MCF 10A (cell line): ENCODE measurements around the gene PTOV1. TPM values are rescaled to one million over a fixed set of nuclear protein-coding genes. Genes with fewer than 3 reads are reported as not detected.
A peak's percentile ranks its signal among the peaks of the same experiment; 100 is the strongest.

Experiments
- BruUV-seq: library from RNA; stranded (reverse); fragments of 400-500 nt; replicated peaks from 2 replicates; lab custom pipeline; 2021; lab: Mats Ljungman, UMichigan
- CTCF ChIA-PET: fragments of 300-600 bp; sonication (Branson Sonifier 250); formaldehyde crosslinking; extraction: SDS; loops from one replicate; lab custom pipeline; 2021; ENCODE audit warnings: antibody characterized with exemption, inconsistent platforms; lab: Yijun Ruan, JAX
- POLR2A ChIA-PET: fragments of 300-600, 350-650 bp; sonication (Branson Sonifier 250); formaldehyde crosslinking; extraction: SDS; loops from one replicate; lab custom pipeline; 2020; ENCODE audit warnings: antibody characterized with exemption, inconsistent platforms; lab: Yijun Ruan, JAX
- DNase-seq: peaks from one replicate; pipeline ENCODE4 v3.0.0-alpha.2; 2018; ENCODE audit not compliant: unreplicated experiment
- H3K27ac Mint-ChIP-seq: one replicate; pipeline ENCODE4 v1.8.0; 2022; ENCODE audit warnings: mild to moderate bottlenecking, low read depth, mixed read lengths; ENCODE audit not compliant: unreplicated experiment
- H3K27me3 Mint-ChIP-seq: one replicate; pipeline ENCODE4 v1.8.0; 2022; ENCODE audit warnings: mixed read lengths; ENCODE audit not compliant: insufficient read depth, unreplicated experiment
- H3K36me3 Mint-ChIP-seq: one replicate; pipeline ENCODE4 v1.8.0; 2022; ENCODE audit warnings: mild to moderate bottlenecking, moderate library complexity, mixed read lengths; ENCODE audit not compliant: insufficient read depth, unreplicated experiment
- H3K4me1 Mint-ChIP-seq: one replicate; pipeline ENCODE4 v1.8.0; 2022; ENCODE audit warnings: mixed read lengths; ENCODE audit not compliant: insufficient read depth, unreplicated experiment
- H3K4me3 Mint-ChIP-seq: one replicate; pipeline ENCODE4 v1.8.0; 2022; ENCODE audit warnings: mild to moderate bottlenecking, moderate library complexity, mixed read lengths; ENCODE audit not compliant: unreplicated experiment
- H3K9me3 Mint-ChIP-seq: one replicate; pipeline ENCODE4 v1.8.0; 2022; ENCODE audit warnings: mixed read lengths; ENCODE audit not compliant: unreplicated experiment
- intact Hi-C: fragments of 100-400 bp; cut with micrococcal nuclease; formaldehyde crosslinking; loops from 2 replicates; pipeline ENCODE4 v1.14.1; 2022
- total RNA-seq: library from RNA; stranded (reverse); gene quantifications from 2 replicates; pipeline ENCODE4 v1.2.3, GENCODE V29; 2022
- TF ChIP-seq, protein P1 (sequence below): fragments of 200-600 bp; IDR thresholded peaks from one replicate; pipeline ENCODE4 v1.8.0; 2022; ENCODE audit warnings: antibody characterized with exemption, mild to moderate bottlenecking; ENCODE audit not compliant: unreplicated experiment

Gene PTOV1
- total RNA-seq, 1 experiment from 2014 or later = 78.8 TPM

DNA sequence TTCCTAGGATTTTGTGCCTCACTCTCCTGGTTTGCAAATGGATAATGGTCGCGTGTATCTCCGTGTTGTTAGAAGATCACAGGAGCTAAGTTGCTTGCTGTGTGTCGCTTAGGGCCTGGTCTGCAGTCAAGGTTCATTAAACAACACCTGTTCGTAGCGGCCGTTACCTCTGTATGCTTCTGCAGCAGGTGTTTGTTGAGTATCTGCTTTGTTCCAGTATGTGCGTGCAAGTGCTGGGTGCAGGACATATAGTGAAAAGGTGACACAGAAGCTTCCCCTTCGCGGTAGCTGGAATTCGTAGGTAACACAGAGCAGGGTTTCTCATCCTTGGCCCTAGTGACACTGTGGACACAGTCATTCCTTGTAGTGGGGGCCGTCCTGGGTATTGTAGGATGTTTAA lies 27.5 kb upstream of the PTOV1 start:
- ChIA-PET POLR2A (interaction anchor here (0.6 to 1.0 kb wide), 2 partner anchors 10 to 27 kb away, joined by 3 read pairs; partner anchors contain the start of gene FUZ), CTCF (interaction anchor here (0.6 to 1.1 kb wide), 2 partner anchors 11 to 21 kb away, joined by 3 to 4 read pairs; no protein-coding TSS in a partner anchor)
- intact Hi-C loops = no loop called here
- no peaks in the 10 kb centered on the region for H3K9me3 Mint-ChIP-seq
- TF ChIP-seq, protein P1, sequence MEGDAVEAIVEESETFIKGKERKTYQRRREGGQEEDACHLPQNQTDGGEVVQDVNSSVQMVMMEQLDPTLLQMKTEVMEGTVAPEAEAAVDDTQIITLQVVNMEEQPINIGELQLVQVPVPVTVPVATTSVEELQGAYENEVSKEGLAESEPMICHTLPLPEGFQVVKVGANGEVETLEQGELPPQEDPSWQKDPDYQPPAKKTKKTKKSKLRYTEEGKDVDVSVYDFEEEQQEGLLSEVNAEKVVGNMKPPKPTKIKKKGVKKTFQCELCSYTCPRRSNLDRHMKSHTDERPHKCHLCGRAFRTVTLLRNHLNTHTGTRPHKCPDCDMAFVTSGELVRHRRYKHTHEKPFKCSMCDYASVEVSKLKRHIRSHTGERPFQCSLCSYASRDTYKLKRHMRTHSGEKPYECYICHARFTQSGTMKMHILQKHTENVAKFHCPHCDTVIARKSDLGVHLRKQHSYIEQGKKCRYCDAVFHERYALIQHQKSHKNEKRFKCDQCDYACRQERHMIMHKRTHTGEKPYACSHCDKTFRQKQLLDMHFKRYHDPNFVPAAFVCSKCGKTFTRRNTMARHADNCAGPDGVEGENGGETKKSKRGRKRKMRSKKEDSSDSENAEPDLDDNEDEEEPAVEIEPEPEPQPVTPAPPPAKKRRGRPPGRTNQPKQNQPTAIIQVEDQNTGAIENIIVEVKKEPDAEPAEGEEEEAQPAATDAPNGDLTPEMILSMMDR = no peak
- peaks cover 40% of the 10 kb centered on the region for H3K36me3 Mint-ChIP-seq
- H3K4me3 Mint-ChIP-seq = no peak overlapping the region
- H3K4me1 Mint-ChIP-seq = peaks cover 7% of the 10 kb centered on the region
- H3K27ac Mint-ChIP-seq = no peak overlapping the region
- DNase-seq = no peak
- no peaks in the 10 kb centered on the region for H3K27me3 Mint-ChIP-seq
- no TSS peak for BruUV-seq

- Mint-ChIP-seq H3K4me1 (no peaks in the 10 kb centered on the region), H3K27ac (no peak overlapping the region), H3K4me3 (no peak overlapping the region), H3K27me3 (no peaks in the 10 kb centered on the region), H3K9me3 (no peaks in the 10 kb centered on the region), H3K36me3 (peaks cover 32% of the 10 kb centered on the region)
- ChIA-PET CTCF (interaction anchor here (0.6 to 1.1 kb wide), 2 partner anchors 8 to 27 kb away, joined by 3 to 4 read pairs; no protein-coding TSS in a partner anchor), POLR2A (interaction anchor here (1.0 kb wide), 2 partner anchors 11 to 13 kb away, joined by 3 to 5 read pairs; partner anchors contain the start of gene FUZ)
- no peak for DNase-seq
- TF ChIP-seq, protein P1 = no peak
- intact Hi-C loops = no loop called here
- no TSS peak for BruUV-seq
Measured at GRCh38 chr19:49824662-49825061, 26.3 kb upstream of the PTOV1 start.

DNA sequence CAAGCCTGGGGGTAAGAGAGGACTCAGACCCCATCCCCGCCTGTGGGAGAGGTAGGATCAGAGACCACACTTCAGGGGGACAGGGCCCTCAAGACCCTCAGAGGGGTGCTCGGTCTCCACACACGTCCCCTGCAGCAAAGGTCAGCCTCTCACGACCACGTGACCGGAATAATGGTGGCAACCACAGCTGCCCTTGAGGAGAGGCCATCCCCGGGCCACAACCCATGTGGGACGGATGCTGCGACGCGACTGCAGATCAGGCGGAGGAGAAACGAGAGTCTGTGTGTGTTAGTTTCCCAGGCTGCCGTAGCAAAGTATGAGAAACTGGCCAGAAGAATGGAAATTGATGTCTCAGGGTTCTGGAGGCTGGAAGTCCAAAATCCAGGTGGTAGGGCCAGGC lies 23.9 kb upstream of the PTOV1 start:
- POLR2A ChIA-PET = no interaction called here
- Mint-ChIP-seq H3K27me3 (no peaks in the 10 kb centered on the region), H3K9me3 (no peaks in the 10 kb centered on the region), H3K27ac (peak overlapping the region; percentile 32), H3K4me3 (no peak overlapping the region), H3K36me3 (peaks cover 37% of the 10 kb centered on the region), H3K4me1 (no peaks in the 10 kb centered on the region)
- CTCF ChIA-PET = interaction anchor here (0.6 kb wide), 1 partner anchor 416 kb away, joined by 3 read pairs; no protein-coding TSS in a partner anchor
- TF ChIP-seq, protein P1 = no peak
- intact Hi-C loops = no loop called here
- no TSS peak for BruUV-seq
- DNase-seq = no peak

- DNase-seq = no peak
- no TSS peak for BruUV-seq
- no peaks in the 10 kb centered on the region for H3K9me3 Mint-ChIP-seq
- H3K27me3 Mint-ChIP-seq = no peaks in the 10 kb centered on the region
- H3K4me1 Mint-ChIP-seq = no peaks in the 10 kb centered on the region
- no peak overlapping the region for H3K4me3 Mint-ChIP-seq
- POLR2A ChIA-PET = interaction anchor here (0.8 kb wide), 1 partner anchor 63 kb away, joined by 6 read pairs; no protein-coding TSS in a partner anchor
- CTCF ChIA-PET = no interaction called here
- TF ChIP-seq, protein P1 = no peak
- H3K36me3 Mint-ChIP-seq = peaks cover 44% of the 10 kb centered on the region
- intact Hi-C loops = no loop called here
- H3K27ac Mint-ChIP-seq = no peak overlapping the region
Measured at GRCh38 chr19:49829200-49829599, 21.8 kb upstream of the PTOV1 start.
